Stimulated activated CD4-positive, alpha-beta T cell treated with anti-CD3 and anti-CD28 coated beads, Interleukin-12 subunit alpha, Interleukin-12 subunit beta, amount 100 ng/mL, for 48 hours (primary cell): ENCODE results near the gene TEC.
"Not testable (repeated sequence)": the region's sequence is repeated elsewhere in the genome, so short reads cannot be mapped to it uniquely, and the experiment has no call there.

Source experiments
- DNase-seq, 3 donors: peaks; one replicate each; pipeline ENCODE4 v3.0.0-alpha.2; 2020; ENCODE audit warnings: low read depth in 2 of 3, low spot score in 1 of 3

The TEC gene

GRCh38 chr4:48243429-48243828 is 26.2 kb downstream of the TEC start:
- DNase-seq: no peak

DNA sequence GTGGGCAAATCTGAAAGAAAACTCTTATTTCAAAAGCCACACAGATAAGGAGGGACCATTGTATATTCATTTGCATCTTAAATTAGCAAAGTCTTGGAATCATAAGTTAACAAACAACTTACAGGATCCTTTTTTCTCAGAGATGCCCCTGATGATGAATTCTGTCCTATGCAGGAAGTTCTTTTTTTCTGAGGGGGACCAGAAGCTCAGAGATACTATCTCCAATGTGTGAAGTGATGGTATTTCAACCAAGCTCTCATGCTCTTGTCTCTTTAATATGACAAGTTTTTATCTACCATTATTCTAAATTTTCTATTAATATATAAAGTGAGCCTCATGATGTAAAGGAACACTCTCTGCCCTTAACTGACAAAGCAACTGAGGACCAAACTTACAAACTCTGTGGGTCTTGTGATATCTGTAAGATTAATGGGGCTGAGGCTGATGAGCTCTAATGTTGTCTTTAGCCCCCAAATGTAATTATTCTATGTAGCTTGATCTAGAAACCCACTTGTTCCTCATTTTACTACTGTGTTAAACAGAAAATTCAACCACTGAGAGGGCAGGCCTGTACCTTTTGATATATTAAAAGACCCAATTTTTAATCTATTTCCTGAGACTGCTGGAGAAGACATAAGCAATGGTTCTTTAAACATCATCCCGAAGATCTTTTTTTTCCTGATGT is 27.0 kb downstream of the TEC start:
- DNase-seq: no peak

- DNase-seq: no peak
Observed at GRCh38 chr4:48241731-48242130, 27.9 kb downstream of the TEC start.

DNA sequence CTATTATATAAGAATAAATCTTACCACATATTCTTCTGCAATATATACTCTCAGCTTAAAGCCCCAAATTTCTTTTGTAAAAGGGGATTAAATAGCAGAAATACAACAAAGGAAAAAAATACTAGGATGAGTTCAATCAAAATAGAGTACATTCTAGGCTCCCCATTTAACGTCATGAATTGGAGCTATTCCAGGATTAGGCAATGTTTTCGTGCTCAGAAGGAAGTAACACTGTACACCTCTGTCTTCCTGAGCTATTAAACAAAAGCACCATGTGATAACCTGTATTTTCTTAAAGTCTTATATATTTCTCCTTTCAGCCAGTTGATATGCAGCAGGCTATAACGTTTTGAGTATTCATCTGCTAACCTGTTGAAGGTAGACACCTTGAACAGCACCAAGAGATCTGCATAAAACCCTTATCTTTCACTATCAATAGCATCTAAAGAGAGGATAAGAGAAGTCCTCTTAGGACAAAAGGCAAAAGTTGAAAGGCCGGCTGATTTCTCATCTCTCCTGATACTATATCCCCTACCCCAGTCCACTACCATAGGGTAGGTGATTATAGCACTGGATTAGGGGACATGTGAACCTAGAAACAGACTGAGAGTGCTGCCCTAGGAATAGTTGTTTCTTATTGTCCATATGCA is 31.5 kb downstream of the TEC start:
- DNase-seq: no peak

DNA sequence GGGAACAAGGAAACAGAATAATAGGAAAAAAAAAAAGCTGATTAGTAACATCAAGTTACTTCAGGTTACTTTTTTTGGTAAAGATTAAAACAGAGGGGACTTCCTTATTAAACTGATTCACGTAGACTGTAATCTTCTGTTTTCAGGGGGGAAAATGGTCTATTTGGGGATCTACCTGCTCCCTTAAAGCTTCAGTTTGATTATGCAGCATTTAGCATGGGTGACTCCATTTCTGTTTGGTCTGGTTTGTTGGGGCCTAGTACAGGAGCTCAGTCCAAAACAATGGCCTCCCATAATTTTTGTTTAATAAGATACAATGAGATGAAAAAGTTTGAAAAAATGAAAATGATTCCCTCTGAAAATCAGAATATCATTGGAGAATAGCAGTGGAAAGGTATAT is 34.6 kb downstream of the TEC start:
- no peak for DNase-seq

GRCh38 chr4:48234575-48234974 is 35.1 kb downstream of the TEC start:
- no peak for DNase-seq

GRCh38 chr4:48228949-48229348 is 40.7 kb downstream of the TEC start:
- no peak for DNase-seq

GRCh38 chr4:48227662-48228061 is 42.0 kb downstream of the TEC start:
- no peak for DNase-seq

DNA sequence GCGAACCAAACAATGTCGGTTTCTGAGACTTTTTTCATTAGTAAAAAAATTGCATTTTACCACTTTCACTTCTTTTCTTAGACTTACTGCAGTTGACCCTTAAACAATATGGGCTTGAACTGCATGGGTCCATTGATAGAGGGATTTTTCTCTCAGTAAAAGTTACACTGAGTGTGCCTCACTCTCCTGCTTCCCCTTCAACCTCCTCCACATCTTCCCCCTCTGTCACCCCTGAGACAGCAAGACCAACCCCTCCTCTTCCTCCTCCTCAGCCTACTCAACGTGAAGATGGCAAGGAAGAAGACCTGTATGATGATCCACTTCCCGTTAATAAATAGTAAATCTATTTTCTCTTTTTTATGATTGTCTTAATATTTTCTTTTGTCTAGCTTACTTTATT is 43.4 kb downstream of the TEC start:
- DNase-seq: no peak

GRCh38 chr4:48225368-48226141 is 44.1 kb downstream of the TEC start:
- no peak for DNase-seq

DNA sequence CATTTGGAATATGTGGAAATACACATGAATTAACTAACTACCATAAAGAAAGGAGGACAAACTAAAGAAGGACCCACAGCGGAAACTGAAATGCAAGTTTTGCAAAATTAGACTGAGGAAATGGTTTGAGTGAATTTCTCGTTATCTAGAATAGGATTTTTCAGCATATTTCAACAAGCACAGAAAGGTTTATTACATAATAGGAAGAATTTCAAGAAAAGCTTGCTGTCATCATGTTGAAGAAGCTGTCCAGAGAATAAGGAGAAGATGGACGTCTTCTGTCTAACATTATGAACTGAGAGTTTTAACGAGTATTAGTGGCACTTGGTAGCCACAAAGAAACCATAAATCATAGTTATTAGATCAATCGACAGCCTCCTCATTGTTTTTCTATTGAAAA is 45.0 kb downstream of the TEC start:
- no peak for DNase-seq

GRCh38 chr4:48223633-48224295 is 45.9 kb downstream of the TEC start:
- no peak for DNase-seq

DNA sequence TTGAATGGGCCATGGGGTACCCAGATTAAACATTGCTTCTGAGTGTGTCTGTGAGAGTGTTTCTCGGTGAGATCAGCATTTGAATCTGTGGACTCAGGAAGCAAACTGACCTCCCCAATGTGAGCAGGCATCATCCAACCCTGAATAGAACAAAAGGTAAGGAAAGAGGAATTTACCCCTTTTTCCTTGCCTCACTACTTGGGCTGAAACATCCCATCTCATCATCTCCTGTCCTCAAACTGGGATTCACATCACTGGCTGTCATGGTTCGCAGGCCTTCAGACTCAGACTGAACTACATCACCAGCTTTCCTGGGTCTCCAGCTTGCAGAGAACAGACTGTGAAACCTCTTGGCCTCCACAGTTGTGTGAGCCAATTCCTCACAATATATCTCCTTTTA is 47.1 kb downstream of the TEC start:
- DNase-seq: no peak

DNA sequence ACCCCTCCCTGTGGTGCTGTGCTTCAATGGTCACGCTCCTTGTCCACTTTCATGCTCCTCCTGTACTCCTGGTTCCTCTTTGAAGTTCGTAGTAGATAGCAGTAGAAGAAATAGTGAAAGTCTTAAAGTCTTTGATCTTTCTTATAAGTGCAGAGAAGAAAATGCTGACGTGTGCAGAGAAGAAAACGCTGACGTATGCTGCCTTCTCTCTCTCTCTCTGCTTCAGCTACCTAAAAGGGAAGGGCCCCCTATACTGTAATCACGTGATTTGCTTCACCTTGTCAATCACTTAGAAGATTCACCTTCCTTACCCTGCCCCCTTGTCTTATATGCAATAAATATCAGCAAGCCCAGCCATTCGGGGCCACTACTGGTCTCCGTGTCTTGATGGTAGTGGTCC is 50.2 kb downstream of the TEC start:
- not testable (repeated sequence) for DNase-seq

DNA sequence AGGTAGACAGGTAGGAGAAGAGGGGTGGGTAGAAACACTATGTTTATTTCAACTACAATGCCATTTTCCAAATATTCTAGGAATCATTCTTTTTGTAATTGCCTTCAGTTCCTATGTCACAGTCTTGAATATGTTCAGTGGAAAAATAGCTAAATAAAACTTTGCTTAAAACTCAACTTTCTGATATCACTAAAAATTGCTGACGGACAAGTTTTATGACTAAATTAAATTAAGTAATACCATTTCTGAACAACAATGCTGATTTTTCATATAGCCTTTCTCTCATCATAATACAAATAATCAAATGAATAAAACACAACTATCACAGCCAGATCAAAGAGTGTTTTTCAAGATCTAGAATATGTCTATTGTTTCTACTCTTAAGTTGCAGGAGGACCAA is 53.1 kb downstream of the TEC start:
- no peak for DNase-seq

DNA sequence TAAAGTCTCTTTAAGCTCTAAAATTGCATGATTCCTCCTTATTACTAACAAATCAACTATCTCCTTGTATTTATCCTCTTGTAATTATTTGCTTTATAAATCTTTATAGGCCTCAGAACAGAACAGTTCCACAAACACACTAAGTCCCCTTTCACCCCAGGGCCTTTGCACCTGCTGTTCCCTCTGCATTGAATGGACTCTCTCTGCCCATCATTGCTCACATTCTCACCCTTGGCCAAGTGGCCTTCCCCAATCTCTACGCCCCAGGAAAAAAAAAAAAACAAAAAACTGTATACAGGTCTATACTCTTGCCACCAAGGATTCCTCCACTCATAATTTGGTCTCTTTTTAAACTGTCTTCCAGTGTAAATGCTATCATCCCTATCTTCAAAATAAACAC is 53.7 kb downstream of the TEC start:
- DNase-seq: no peak

- DNase-seq: no peak
Observed at GRCh38 chr4:48212165-48212564, 57.5 kb downstream of the TEC start.

- DNase-seq: no peak
Observed at GRCh38 chr4:48210966-48211328, 58.7 kb downstream of the TEC start.

GRCh38 chr4:48205626-48206025 is 64.0 kb downstream of the TEC start:
- DNase-seq: no peak

DNA sequence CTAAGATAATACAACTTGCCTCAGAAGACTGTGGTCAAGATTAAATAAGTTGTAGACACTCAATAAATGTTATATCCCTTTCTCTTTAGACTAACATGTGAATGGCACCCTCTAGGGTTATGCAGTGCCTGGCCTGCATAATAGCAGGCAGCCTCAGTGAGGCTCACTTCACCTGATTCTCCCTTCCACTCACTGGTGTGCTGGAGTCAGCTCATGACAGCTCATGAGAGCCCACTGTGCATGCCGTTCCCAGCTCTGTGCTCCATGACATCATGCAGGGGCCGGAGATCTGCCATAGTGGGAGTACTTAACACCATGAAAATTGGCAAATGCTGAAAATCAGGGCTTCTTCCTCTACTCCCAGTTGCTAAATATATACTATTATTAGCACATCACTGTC is 64.5 kb downstream of the TEC start:
- DNase-seq: no peak

GRCh38 chr4:48203819-48204218 is 65.8 kb downstream of the TEC start:
- no peak for DNase-seq

DNA sequence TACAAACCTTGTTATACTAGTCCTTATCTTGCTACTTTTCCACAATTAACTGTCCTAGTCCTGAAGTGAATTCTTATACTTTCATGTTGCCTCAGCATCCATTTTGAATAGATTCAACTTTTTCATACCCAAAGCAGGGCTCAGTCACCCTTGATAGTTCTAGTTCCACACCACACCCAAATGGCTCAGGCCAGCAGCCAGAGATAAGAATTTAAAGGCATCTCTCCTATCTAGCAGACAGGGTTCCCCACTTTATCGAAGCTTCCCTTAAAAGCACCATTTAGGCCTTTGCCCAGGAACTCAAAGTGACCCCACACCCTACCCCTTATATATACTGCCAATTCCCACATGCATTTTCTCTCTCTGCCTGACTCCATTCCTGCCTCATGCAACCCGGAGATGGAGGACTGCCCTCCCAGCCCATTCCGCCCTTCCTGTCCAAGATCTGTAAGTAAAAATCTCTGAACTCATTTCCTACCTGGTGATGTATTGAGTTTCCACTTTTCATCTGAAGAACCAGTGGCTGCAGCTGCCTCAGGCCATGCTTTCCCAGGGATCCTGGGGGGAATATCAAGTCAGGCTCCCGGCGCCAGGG is 71.9 kb downstream of the TEC start:
- no peak for DNase-seq
